HAP-1 (cell line): Measurements from ENCODE around the gene FAM131A.

Experiments
- DNase-seq, 2 experiments: peaks; one replicate each; pipeline ENCODE4 v3.0.0-alpha.2; 2016 to 2020; ENCODE audit warnings: low spot score in 2 of 2
- H3K27me3 ChIP-seq: fragments of 250-450 bp; sonication (Bioruptor Pico); 2 replicates; pipeline ENCODE4 v1.5.1; 2020; ENCODE audit warnings: low read depth, mild to moderate bottlenecking, moderate library complexity
- H3K36me3 ChIP-seq: fragments of 250-450 bp; sonication (Bioruptor Pico); replicated peaks from 2 replicates; pipeline ENCODE4 v1.5.1; 2020; ENCODE audit warnings: mild to moderate bottlenecking
- H3K4me1 ChIP-seq: fragments of 250-450 bp; sonication (Bioruptor Pico); 2 replicates; pipeline ENCODE4 v1.5.1; 2020; ENCODE audit warnings: mild to moderate bottlenecking
- H3K4me3 ChIP-seq: fragments of 250-450 bp; sonication (Bioruptor Pico); 2 replicates; pipeline ENCODE4 v1.5.1; 2020; ENCODE audit warnings: mild to moderate bottlenecking, moderate library complexity
- H3K9me3 ChIP-seq: fragments of 250-450 bp; sonication (Bioruptor Pico); 2 replicates; pipeline ENCODE4 v1.5.1; 2020; ENCODE audit warnings: mild to moderate bottlenecking, moderate library complexity
- in situ Hi-C: fragments of 300-500 bp; cut with MboI; formaldehyde crosslinking; loops from 3 replicates; pipeline ENCODE4 v1.14.3; 2020; ENCODE audit warnings: low sequenced_read_pairs, inconsistent platforms, mixed read lengths

FAM131A gene

GRCh38 chr3:184377882-184378445 is 40.6 kb downstream of the FAM131A start, which contains the start of gene THPO:
THPO (minus strand) TSS chr3:184378207; CDS start chr3:184376259, 1,948 bp downstream.
- no peak within 1 kb of the TSS for H3K4me3 ChIP-seq
- H3K27me3 ChIP-seq, result 0 out of 2 replicates have a peak, but pooled peaks cover 2% of the 10 kb centered on the region
- H3K36me3 ChIP-seq, result no peaks in the 10 kb centered on the region
- peak in 1 of 2 experiments; percentile 26 for DNase-seq
- no peaks in the 10 kb centered on the region for H3K9me3 ChIP-seq
- H3K4me1 ChIP-seq, result peaks cover 4% of the 10 kb centered on the region; the same call in 1 of the 2 replicates
- in situ Hi-C loops, result no loop called here

GRCh38 chr3:184378651-184379357 is 41.4 kb downstream of the FAM131A start:
- Histone ChIP-seq H3K4me1 (peaks cover 4% of the 10 kb centered on the region; the same call in 1 of the 2 replicates), H3K9me3 (no peaks in the 10 kb centered on the region), H3K36me3 (no peaks in the 10 kb centered on the region), H3K4me3 (no peak overlapping the region), H3K27me3 (0 out of 2 replicates have a peak, but pooled peaks cover 2% of the 10 kb centered on the region)
- no peak for DNase-seq
- in situ Hi-C loops, result no loop called here

- Histone ChIP-seq H3K9me3 (no peaks in the 10 kb centered on the region), H3K27me3 (0 out of 2 replicates have a peak, but pooled peaks cover 2% of the 10 kb centered on the region), H3K36me3 (no peaks in the 10 kb centered on the region), H3K4me3 (peak within 1 kb of the TSS; percentile 30), H3K4me1 (peaks cover 4% of the 10 kb centered on the region; the same call in 1 of the 2 replicates)
- in situ Hi-C loops, result no loop called here
- DNase-seq, result peak in 1 of 2 experiments; percentile 43
Measured at GRCh38 chr3:184379358-184380184, 42.2 kb downstream of the FAM131A start, which contains the start of gene CHRD. CHRD (plus strand) TSS chr3:184380054; CDS start chr3:184380319, 265 bp downstream.

GRCh38 chr3:184380185-184380626 is 42.8 kb downstream of the FAM131A start:
- in situ Hi-C loops, result no loop called here
- H3K4me3 ChIP-seq, result peak overlapping the region; percentile 30
- no peaks in the 10 kb centered on the region for H3K27me3 ChIP-seq
- peaks cover 4% of the 10 kb centered on the region; the same call in 1 of the 2 replicates for H3K4me1 ChIP-seq
- H3K9me3 ChIP-seq, result no peaks in the 10 kb centered on the region
- DNase-seq, result peak in 1 of 2 experiments; percentile 82
- H3K36me3 ChIP-seq, result no peaks in the 10 kb centered on the region

GRCh38 chr3:184380627-184381260 is 43.3 kb downstream of the FAM131A start:
- Histone ChIP-seq H3K36me3 (no peaks in the 10 kb centered on the region), H3K4me3 (peak overlapping the region; percentile 30), H3K27me3 (no peaks in the 10 kb centered on the region), H3K4me1 (peaks cover 4% of the 10 kb centered on the region; the same call in 1 of the 2 replicates), H3K9me3 (no peaks in the 10 kb centered on the region)
- in situ Hi-C loops, result no loop called here
- DNase-seq, result peak in 1 of 2 experiments; percentile 26

- in situ Hi-C loops, result no loop called here
- DNase-seq, result no peak
- Histone ChIP-seq H3K36me3 (no peaks in the 10 kb centered on the region), H3K4me1 (peaks cover 4% of the 10 kb centered on the region; the same call in 1 of the 2 replicates), H3K4me3 (peak overlapping the region; percentile 30; the same call in 1 of the 2 replicates), H3K27me3 (no peaks in the 10 kb centered on the region), H3K9me3 (no peaks in the 10 kb centered on the region)
Measured at GRCh38 chr3:184381261-184382224, 44.1 kb downstream of the FAM131A start.

GRCh38 chr3:184382326-184383032 is 45.1 kb downstream of the FAM131A start:
- Histone ChIP-seq H3K4me1 (peaks cover 4% of the 10 kb centered on the region; the same call in 1 of the 2 replicates), H3K36me3 (no peaks in the 10 kb centered on the region), H3K9me3 (no peaks in the 10 kb centered on the region), H3K4me3 (no peak overlapping the region), H3K27me3 (no peaks in the 10 kb centered on the region)
- in situ Hi-C loops, result no loop called here
- DNase-seq, result no peak

GRCh38 chr3:184383033-184383740 is 45.8 kb downstream of the FAM131A start:
- H3K4me1 ChIP-seq, result peaks cover 4% of the 10 kb centered on the region; the same call in 1 of the 2 replicates
- no peaks in the 10 kb centered on the region for H3K27me3 ChIP-seq
- DNase-seq, result no peak
- in situ Hi-C loops, result no loop called here
- no peaks in the 10 kb centered on the region for H3K36me3 ChIP-seq
- no peak overlapping the region for H3K4me3 ChIP-seq
- no peaks in the 10 kb centered on the region for H3K9me3 ChIP-seq

GRCh38 chr3:184384342-184384741 is 46.9 kb downstream of the FAM131A start:
- H3K27me3 ChIP-seq, result no peaks in the 10 kb centered on the region
- in situ Hi-C loops, result no loop called here
- peaks cover 4% of the 10 kb centered on the region; the same call in 1 of the 2 replicates for H3K4me1 ChIP-seq
- H3K4me3 ChIP-seq, result no peak overlapping the region
- H3K9me3 ChIP-seq, result no peaks in the 10 kb centered on the region
- H3K36me3 ChIP-seq, result no peaks in the 10 kb centered on the region
- DNase-seq, result no peak

GRCh38 chr3:184384856-184385422 is 47.5 kb downstream of the FAM131A start:
- Histone ChIP-seq H3K36me3 (no peaks in the 10 kb centered on the region), H3K27me3 (no peaks in the 10 kb centered on the region), H3K9me3 (no peaks in the 10 kb centered on the region), H3K4me1 (peaks cover 4% of the 10 kb centered on the region; the same call in 1 of the 2 replicates), H3K4me3 (no peak overlapping the region)
- in situ Hi-C loops, result no loop called here
- no peak for DNase-seq
